Stimulated activated CD4-positive, alpha-beta T cell treated with anti-CD3 and anti-CD28 coated beads, Interleukin-4, amount 100 ng/mL, for 1 hour (primary cell): ENCODE results near the gene ABCC10.
"Not testable (repeated sequence)": the region's sequence is repeated elsewhere in the genome, so short reads cannot be mapped to it uniquely, and the experiment has no call there.

Experiments
- DNase-seq: peaks from one replicate; pipeline ENCODE4 v3.0.0-alpha.2; 2020

Gene ABCC10, protein sequence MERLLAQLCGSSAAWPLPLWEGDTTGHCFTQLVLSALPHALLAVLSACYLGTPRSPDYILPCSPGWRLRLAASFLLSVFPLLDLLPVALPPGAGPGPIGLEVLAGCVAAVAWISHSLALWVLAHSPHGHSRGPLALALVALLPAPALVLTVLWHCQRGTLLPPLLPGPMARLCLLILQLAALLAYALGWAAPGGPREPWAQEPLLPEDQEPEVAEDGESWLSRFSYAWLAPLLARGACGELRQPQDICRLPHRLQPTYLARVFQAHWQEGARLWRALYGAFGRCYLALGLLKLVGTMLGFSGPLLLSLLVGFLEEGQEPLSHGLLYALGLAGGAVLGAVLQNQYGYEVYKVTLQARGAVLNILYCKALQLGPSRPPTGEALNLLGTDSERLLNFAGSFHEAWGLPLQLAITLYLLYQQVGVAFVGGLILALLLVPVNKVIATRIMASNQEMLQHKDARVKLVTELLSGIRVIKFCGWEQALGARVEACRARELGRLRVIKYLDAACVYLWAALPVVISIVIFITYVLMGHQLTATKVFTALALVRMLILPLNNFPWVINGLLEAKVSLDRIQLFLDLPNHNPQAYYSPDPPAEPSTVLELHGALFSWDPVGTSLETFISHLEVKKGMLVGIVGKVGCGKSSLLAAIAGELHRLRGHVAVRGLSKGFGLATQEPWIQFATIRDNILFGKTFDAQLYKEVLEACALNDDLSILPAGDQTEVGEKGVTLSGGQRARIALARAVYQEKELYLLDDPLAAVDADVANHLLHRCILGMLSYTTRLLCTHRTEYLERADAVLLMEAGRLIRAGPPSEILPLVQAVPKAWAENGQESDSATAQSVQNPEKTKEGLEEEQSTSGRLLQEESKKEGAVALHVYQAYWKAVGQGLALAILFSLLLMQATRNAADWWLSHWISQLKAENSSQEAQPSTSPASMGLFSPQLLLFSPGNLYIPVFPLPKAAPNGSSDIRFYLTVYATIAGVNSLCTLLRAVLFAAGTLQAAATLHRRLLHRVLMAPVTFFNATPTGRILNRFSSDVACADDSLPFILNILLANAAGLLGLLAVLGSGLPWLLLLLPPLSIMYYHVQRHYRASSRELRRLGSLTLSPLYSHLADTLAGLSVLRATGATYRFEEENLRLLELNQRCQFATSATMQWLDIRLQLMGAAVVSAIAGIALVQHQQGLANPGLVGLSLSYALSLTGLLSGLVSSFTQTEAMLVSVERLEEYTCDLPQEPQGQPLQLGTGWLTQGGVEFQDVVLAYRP (N-terminal part only)

DNA sequence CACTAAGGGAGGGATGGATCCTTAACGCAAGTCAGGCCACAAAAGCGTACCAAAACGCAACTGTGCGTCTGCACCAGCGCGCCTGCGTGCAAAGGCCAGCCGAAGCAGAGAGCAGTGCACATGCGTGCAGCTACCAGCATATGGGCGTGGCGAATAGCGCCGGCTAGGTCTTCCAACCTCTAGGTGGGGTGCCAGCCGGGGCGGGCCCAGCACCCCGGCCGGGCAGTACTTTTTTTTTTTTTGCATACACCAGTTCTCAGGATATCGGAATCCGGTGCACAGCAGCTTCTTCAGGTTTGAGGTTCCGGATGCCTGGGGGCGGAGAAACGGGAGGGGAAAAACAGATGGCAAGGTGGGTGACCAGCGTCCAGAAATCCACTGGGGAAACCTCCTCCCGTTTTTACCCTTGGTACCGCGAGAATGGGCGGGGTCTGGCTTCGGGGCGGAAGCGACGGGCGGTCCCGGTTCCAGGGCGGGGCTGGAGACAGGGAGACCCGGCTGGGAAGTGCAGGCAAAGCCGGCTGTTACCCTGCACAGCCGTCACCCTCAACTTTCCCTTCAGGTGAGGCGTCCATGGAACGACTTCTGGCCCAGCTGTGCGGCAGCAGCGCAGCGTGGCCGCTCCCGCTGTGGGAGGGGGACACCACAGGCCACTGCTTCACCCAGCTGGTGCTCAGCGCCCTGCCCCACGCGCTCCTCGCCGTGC is at the start of gene ABCC10:
Gene ABCC10, plus strand, starts transcription at position 136 of the 706 bp plus-strand sequence. Its CDS starts 438 bp downstream, at position 574.
- DNase-seq: peak; percentile 93

DNA sequence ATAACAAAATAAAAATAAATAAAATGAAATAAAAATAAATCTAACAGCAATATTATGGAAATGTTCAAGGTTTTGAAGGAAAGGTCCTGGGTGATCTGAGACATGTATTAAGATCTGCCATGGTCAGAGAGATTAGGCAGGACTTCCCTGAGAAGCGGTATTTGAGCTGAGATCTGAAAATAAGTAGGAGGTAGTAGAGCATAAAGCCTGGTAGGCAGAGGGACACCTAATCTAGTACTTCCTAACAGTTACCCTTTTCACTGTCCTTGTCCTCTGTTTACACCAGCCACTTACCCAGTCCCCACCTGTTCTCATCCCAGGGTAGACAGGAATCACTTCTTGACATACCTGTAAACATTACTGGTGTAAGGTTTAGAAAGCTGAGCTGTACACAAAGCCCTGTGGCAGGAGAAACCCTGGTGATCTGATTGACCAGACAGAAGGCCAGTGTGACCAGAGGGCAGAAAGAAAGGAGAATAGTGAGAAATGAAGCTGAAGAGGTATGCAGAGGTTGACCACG is 49.6 kb upstream of the ABCC10 start:
- no peak for DNase-seq

DNA sequence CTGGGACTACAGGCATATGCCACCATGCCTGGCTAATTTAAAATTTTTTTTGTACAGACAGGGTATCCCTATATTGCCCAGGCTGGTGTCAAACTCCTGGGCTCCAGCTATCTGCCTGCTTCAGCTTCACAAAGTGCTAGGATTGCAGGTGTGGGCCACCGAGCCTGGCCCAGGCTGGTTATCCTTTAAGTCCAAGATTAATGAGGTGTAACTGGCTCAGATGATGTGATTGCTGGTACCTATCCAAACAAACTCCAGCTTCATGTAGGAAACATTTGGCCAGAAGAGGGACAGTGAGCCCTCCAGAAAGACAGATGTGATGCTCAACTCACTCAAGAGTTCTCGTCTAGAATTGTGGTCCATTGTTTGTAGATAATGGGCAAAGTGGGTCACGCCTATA is 48.7 kb upstream of the ABCC10 start:
- DNase-seq: no peak

DNA sequence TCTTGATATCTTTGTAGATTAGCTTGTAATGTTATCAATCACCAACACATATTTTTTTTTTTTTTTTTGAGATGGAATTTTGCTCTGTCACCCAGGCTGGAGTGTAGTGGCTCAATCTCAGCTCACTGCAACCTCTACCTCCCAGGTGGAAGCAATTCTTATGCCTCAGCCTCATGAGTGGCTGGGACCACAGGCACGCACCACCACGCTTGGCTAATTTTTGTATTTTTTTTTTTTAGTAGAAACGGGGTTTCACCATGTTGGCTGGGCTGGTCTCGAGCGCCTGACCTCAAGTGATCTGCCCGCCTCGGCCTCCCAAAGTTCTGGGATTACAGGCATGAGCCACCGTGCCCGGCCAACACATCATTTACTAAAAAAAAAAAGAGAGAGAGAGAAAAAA is 46.5 kb upstream of the ABCC10 start:
- not testable (repeated sequence) for DNase-seq

DNA sequence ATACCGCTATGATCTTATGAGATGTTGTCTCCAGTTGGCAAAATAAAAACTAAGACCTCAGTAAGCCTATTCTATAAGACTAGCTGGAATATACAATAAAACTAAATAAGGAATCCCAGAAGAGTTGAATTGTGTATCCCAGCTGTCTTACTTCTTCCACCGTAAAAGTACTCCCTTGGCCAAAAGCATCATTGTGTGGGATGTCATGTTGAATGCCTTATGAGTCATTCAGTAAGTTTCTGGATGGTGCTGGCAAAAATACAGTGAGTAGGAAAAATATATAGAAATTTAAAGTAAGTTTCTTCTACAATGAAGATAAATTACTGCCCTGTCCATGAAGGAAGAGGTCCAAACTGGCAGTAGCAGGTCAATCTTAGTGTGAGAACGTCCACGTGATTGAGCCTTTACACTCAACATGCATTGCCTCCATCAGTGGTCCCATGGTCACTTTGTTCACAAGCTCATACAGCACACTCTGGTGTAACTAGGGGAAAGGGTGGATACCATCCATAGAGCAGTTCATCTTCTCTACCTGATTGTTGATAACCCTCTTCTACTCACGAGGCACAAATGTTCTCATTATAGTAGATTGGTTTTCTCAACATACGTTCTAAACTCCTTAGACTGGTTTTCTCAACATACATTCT is 44.2 kb upstream of the ABCC10 start:
- no peak for DNase-seq

DNA sequence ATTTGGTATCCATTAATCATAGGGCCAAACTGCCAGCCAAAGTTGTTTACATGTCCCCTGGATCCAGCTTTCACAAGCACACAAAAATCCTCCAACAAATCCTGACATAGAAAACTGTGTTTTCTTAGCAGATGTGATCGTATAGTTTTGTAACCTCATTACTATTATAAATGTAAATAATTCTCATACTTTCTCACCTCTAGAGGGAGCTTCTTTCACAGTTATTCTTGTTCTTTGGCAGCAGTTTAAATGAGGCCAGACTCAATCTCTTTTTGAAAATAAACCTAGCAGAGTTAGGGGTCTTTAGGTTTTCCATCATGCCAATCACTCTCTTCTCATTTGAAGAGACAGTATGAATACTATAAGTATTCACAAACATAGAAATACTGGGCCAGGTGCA is 40.8 kb upstream of the ABCC10 start:
- no peak for DNase-seq

DNA sequence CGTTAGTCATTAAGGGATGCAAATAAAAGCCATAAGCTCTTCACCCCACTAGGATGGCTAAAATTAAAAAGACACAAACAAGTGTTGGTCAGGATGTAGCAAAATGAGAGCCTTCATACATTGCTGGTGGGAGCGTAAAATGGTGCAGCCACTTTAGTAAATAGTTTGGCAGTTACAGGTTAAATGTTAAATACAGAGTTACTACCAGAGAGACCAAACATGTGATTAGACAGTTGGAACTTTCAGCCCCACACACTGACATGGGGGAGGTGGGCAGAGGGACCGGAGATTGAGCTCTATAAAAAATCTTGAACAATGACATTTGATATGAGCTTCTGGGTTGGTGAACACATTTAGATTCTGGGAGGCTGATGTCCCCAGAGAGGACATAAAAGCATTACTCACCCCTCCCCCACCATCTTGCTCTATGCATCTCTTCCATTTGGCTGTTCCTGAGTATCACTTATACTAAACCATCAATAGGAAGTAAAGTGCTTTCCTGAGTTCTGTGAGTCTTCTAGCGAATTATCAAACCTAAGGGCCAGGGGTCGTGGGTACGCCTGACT is 37.5 kb upstream of the ABCC10 start:
- no peak for DNase-seq

DNA sequence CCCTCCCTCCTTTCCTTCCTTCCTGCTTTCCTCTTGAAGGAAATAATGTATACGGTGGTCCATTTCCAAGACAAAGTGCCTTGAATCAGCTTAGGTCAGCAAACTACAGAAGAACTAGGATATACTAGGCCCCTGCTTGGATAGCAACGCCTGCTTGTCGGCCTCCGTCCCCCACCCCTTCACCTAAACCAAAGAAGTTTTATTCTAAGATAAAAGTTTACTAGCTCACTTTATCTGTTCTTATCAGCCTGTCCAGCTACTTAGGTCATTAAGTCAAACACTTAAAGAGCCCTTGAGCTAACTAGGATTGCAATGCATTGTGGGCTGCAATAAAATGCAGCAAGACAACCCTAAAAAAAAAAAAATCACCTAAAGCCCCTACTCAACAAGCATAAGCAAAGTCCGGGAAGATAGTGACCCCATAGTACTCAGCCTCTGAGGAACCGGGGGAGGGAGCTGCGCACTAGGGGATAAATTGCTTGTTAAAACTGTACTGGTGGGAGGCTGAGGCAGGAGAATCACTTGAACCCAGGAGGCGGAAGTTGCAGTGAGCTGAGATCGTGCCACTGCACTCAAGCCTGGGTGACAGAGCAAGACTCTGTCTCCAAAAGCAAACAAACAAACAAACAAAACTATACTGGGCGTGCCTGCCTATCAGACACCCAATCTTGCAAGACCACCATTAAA is 36.4 kb upstream of the ABCC10 start:
- DNase-seq: not testable (repeated sequence)

DNA sequence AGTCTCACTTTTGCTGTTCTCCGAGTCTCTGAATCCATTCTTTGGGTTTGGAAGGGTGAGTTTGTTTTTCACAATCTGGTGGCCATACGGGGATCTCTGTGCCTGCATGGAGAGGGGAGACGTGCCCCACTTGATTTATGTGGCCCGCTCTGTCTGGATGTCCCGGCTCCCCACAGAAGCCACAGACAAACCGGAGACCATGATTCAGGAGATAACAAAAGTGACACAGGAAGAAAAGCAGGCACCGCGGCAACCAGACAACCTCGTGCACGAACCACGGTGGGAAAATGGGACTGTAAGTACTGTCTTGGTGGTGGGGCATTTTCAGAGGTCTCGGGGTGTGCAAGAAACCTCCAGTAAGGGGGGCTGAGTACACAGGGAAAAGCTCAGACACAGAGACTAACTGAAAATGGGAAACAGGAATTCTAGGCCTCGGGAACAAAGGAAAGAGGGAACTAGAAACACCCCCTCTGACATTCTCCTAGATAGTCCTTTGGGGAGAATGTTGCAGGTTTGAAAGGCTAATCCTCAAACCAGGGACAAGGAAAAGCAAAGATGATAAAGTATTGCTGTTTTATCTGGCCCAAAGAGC is 35.8 kb upstream of the ABCC10 start:
- peak; percentile 12 for DNase-seq

DNA sequence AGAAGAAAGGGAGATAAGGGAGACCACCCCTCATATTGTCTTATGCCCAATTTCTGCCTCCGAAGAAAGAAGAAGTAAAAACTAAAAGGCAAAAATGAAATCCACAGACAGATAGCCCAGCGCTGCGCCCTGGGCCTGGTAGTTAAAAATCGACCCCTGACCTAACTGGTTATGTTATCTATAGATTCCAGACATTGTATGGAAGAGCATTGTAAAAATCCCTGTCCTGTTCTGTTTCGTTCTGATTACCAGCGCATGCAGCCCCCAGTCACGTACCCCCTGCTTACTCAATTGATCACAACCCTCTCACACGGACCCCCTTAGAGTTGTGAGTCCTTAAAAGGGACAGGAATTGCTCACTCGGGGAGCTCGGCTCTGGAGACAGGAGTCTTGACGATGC is 34.2 kb upstream of the ABCC10 start:
- DNase-seq: not testable (repeated sequence)

DNA sequence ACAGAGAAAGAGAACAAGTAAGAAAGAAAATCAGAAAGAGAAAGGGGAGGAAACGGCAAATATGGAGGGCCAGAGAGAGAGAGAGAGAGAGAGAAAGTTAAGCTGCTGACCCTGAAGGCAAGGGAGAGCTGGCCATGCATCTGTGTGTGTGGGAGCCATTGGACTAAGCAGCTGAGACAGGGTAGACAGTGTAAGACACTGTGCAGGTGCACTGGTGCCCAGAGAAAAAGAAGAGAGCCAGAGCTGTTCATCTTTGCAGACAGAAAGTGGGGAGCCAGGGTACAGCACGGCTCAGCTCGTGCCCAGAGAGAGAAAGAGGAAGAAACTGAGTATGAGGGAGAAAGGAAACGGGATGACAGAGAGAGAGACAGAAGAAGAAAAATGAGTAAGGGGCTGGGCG is 33.7 kb upstream of the ABCC10 start:
- no peak for DNase-seq

DNA sequence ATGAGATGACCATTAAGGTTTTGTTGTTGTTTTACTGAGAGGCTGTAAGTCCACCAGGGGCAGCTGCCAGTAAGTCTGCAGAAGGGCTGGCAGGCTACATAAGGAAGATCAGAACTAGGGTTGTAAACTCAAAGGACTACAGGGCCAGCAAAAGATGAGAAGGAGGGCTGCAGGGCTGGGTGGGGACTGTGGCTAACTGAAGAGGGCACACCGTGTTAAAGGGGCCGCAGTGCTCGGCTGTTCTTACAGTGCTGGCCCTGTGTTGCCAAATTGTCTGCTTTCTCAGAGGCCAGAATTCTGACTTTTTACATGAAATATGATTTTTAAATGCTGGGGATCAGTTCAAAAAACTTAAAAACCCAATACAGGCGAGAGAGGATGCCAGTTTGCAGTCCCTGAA is 32.4 kb upstream of the ABCC10 start:
- no peak for DNase-seq

DNA sequence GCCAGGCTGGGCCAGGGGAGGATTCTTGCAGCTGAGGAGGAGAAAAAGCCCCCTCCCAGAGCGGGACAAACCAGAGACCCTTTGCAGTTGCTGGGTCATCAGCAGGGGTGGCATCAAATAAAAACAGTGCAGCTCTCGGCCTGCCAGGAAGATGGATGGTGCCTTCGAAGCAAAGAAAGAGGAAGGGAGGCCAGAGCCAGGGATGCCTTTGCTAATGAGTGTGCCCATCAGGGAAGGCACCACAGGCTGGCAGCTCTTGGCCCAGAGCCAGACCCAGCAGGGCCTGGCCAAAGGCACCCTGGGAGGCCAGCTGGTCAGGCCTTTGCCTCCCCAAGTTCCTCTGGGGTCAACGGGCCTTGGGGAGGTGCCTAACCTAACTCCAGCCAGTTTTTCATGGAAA is 31.6 kb upstream of the ABCC10 start:
- no peak for DNase-seq

DNA sequence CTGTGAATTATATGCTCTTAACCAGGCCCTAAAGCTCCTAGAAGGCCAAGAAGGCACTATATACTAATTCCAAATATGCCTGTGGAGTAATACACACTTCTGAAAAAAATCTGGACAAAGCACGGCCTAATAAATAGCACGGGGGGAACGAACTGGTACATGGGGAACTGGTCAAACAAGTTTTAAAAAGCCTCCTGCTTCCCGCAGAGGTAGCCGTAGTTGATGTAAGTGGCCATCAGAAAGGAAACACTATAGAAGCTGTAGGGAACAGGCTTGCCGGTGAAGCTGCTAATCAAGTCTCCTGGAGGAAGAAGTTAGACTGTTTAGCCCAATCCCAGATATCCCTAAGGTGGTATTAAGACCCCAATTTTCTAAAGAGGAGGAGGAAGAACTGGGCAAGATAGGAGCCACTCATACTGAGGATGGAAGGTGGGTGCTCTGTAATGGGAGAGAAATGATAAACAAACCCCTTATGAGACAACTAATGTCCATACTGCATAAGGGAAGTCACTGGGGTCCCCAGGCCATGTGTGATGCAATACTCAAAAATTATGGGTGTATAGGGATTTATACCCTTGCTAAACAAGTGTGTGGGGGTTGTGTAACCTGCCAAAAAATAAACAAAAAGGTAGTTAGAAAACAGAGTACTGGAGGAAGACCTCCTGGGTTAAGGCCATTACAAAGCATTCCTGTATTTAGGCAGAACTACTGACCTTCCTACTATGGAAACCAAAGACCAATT is 30.8 kb upstream of the ABCC10 start:
- no peak for DNase-seq

DNA sequence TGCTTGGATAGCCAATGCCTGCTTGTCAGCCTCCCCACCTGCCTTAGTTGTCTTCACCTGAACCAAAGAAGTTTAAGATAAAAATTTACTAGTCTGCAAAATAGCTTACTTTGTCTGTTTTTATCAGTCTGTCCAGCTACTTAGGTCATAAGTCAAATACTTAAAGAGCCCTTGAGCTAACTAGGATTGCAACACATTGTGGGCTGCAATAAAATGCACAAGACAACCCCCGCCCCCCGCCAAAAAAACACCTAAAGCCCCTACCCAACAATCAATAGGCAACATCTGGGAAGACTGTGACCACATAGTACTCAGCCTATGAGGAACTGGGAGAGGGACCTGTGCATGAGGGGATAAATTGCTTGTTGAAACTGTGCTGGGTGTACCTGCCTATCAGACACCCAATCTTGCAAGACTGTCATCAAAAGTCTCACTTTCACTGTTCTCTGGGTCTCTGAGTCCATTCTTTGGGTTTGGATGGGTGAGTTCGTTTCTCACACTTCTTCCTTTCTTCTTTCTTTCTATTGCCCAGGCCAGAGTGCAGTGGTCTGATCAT is 27.3 kb upstream of the ABCC10 start:
- no peak for DNase-seq

DNA sequence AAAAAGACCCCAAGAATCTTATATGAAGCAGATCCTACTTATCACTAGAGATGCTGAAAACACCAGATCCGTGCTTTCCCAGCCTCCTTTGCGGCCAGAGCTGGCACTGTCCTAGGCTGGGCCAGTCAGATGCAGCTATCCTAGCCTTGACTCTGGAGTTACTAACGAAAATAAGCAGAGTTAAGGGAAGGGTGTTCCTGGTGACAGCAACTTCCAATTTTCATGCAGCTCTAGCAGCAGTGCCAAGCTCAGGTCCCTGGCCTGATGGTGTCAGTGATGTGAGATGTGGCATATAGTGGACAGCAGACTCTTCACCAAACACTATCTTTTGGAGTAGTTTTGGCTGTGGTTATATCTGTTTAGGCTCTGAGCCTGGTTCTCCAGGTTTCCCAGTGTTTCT is 25.6 kb upstream of the ABCC10 start:
- no peak for DNase-seq

DNA sequence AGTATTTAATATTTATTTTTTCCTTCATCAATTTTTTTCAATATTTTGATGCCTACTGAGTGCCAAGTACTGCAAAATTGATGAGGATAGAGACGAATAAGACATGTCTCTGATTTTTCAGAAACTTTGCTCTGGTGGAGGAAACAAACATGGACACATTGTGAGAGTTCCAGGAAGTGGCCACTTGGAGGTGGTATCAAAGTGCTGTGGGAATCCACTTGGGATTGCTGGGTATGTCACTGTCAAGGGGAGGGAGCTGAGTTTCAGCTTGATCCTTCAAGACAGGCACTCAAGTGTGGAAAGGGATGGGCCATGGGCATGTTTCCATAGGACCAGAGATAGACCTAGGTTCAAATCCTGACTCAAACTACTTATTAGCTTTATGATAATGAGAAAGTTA is 24.5 kb upstream of the ABCC10 start:
- DNase-seq: no peak

DNA sequence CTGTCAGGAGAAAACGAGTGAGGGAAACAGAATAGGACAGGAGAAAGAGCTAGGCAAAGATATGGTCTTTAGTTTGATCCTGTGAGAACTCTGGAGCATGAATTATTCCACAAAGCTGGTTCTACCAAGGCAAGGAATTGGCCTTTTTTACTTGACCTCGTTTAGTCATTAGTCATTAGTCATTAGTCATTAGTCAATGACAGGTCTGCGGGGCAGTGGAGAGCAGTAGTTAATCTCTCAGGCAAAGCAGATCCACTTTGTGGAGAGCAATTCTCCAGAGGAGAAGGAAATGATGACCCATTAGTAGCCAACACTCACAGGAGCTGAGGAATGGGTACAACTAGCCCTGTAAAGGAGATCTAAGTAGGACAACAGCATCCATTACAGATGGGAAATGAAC is 22.0 kb upstream of the ABCC10 start:
- DNase-seq: no peak

DNA sequence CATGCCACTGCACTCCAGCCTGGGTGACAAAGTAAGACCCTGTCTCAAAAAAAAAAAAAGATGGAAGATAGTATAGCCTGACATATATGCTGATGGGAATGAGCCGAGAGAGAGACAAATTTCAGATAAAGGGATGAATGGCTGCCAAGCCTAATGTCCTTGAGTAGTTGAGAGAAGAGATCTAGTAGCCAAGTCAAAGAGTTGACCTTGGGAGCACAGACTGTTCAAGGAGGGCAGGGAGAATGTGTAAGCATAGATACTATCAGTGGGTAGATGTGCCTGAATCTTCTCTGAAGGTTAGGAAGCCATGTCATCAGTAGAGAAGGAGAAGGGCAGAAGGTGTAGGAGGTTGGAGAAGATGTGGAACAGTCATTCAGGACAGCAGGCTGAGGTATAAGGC is 20.0 kb upstream of the ABCC10 start:
- DNase-seq: no peak
